ENCODE measurements around the gene UGT2A3.

DNA sequence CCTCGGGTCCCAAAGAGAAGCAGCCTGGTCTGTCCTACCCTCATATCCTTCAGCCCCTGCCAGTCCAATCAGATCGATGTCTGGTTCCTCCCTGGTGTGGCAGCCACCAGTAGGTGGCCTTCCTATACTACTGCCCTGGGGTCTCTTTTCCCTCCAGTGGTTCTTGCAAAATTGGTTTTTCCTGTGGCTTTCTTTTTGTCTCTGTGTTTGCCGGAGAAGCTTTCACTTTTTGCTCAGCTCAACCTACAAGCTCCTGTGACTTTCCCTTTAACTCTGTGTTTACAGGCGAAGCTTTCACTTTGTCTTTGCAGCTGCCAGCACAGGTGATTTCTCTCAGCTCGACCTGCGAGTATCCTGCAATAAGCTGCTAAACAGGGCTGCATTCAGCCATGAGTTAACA is 46.8 kb downstream of the UGT2A3 start:
- no peak for TF ChIP-seq SP1 (IDR thresholded peaks at IDR 0.05)
- TF ChIP-seq ELF4 (IDR thresholded peaks at IDR 0.05) = no peak
- TF ChIP-seq FOXK2 (IDR thresholded peaks at IDR 0.05) = no peak
- TF ChIP-seq SUZ12 (IDR thresholded peaks at IDR 0.05) = no peak
